GM06990 (cell line): ENCODE results near the gene C1orf94.
"Not testable (repeated sequence)": the region's sequence is repeated elsewhere in the genome, so short reads cannot be mapped to it uniquely, and the experiment has no call there.

Experiments
- DNase-seq: peaks from one replicate; pipeline ENCODE4 v3.0.0-alpha.2; 2011; ENCODE audit not compliant: insufficient read length; ENCODE audit errors: extremely low read depth
- H3K27me3 ChIP-seq: replicated peaks from 2 replicates; pipeline ENCODE4 v1.6.0; 2011; ENCODE audit warnings: low read length; ENCODE audit not compliant: control insufficient read depth, insufficient read depth
- H3K36me3 ChIP-seq: 2 replicates; pipeline ENCODE4 v1.5.1; 2011; ENCODE audit warnings: low read length; ENCODE audit not compliant: control insufficient read depth, insufficient read depth
- H3K4me3 ChIP-seq: replicated peaks from 2 replicates; pipeline ENCODE4 v1.5.1; 2011; ENCODE audit warnings: low read depth, mild to moderate bottlenecking, control low read depth, low read length
- TF ChIP-seq, protein P1 (sequence below): IDR thresholded peaks from 2 replicates; pipeline ENCODE4 v1.5.1; 2011; ENCODE audit warnings: low read length, control low read depth, mild to moderate bottlenecking, inconsistent platforms; ENCODE audit not compliant: insufficient read depth, poor library complexity, severe bottlenecking

Gene C1orf94

DNA sequence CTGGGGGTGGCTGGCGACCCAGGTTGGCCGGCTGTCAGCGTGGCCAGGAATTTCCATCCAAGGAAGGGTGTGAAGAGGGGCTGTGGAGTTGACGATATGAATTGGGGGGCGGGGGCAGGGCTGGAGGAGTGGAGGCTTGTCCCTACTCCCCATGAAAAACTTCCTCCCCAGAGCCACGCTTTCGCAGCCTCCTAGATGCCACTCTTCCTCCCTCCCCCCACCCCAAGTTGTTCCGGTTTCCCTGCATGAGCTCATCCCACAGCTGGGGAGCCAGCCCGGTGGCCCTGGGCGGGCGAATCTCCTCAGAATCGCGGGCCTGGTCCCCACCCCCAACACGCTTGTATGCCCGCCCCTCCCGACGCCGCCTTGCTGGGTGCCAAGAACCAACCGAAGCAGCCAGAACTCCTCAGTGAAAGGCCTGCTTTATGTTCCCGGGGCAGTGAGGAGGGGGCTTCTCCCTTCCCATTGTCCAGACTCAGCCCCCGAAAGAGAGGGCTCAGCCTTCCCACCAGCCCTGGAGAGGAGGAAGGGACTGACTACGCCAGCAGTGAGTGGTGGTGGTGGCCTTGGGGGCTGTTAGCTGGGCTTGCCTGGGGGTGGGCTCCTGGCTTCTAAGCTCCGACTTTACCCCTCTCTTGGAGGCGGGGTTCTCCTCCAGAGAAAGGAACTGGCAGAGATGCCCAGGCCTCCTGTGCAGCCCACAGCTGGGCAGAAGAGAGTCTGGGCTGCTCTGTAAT is 9.9 kb upstream of the C1orf94 start:
- TF ChIP-seq, protein P1, sequence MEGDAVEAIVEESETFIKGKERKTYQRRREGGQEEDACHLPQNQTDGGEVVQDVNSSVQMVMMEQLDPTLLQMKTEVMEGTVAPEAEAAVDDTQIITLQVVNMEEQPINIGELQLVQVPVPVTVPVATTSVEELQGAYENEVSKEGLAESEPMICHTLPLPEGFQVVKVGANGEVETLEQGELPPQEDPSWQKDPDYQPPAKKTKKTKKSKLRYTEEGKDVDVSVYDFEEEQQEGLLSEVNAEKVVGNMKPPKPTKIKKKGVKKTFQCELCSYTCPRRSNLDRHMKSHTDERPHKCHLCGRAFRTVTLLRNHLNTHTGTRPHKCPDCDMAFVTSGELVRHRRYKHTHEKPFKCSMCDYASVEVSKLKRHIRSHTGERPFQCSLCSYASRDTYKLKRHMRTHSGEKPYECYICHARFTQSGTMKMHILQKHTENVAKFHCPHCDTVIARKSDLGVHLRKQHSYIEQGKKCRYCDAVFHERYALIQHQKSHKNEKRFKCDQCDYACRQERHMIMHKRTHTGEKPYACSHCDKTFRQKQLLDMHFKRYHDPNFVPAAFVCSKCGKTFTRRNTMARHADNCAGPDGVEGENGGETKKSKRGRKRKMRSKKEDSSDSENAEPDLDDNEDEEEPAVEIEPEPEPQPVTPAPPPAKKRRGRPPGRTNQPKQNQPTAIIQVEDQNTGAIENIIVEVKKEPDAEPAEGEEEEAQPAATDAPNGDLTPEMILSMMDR, result no peak
- H3K4me3 ChIP-seq, result no peak overlapping the region
- no peaks in the 10 kb centered on the region for H3K36me3 ChIP-seq
- DNase-seq, result no peak
- H3K27me3 ChIP-seq, result peaks cover 2% of the 10 kb centered on the region

GRCh38 chr1:34167389-34167788 is 9.3 kb upstream of the C1orf94 start:
- DNase-seq, result no peak
- peaks cover 2% of the 10 kb centered on the region for H3K27me3 ChIP-seq
- TF ChIP-seq, protein P1, result no peak
- no peak overlapping the region for H3K4me3 ChIP-seq
- no peaks in the 10 kb centered on the region for H3K36me3 ChIP-seq

- no peak overlapping the region for H3K4me3 ChIP-seq
- no peaks in the 10 kb centered on the region; the same call in 1 of the 2 replicates for H3K27me3 ChIP-seq
- no peak for DNase-seq
- no peaks in the 10 kb centered on the region for H3K36me3 ChIP-seq
- TF ChIP-seq, protein P1, result no peak
Measured at GRCh38 chr1:34175744-34176143, 963 bp upstream of the C1orf94 start.

DNA sequence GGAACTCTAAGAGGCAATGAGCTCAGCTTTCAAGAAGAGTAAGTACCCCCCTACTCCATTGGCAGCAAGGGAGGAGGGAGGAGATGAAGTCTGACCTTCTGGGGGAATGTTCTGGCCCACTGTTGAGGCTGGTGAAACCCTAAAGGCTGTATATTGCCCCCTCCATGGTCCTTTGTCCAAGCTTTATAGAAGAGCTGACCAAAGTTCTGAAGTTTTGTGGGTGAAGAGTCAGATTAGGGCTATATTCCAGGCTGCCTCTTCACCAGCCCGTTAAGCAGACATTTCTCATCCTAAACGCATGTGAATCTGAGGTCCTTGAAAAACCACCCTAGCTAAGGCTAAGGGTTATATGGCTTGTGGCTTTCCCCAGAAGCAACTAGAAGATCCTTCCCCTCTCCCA is 1.4 kb downstream of the C1orf94 start:
- Histone ChIP-seq H3K4me3 (no peak overlapping the region), H3K27me3 (no peaks in the 10 kb centered on the region; the same call in 1 of the 2 replicates), H3K36me3 (no peaks in the 10 kb centered on the region)
- TF ChIP-seq, protein P1, result no peak
- no peak for DNase-seq

DNA sequence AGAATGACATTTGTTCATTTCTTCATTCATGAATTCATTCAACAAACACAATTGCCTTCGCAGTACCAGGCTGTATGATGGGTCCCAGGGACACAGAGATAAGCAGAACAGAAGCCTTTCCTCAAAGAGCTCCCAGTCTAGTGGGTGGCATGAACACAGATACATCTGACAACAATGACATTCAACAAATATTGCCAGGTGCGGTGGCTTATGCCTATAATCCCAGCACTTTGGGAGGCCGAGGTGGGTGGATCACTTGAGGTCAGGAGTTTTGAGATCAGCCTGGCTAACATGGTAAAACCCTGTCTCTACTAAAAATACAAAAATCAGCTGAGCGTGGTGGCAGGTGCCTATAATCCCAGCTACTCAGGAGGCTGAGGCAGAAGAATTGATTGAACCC is 6.7 kb downstream of the C1orf94 start:
- DNase-seq, H3K4me3 ChIP-seq, H3K36me3 ChIP-seq, H3K27me3 ChIP-seq: not testable (repeated sequence)

GRCh38 chr1:34186741-34187494 is 10.2 kb downstream of the C1orf94 start:
- no peaks in the 10 kb centered on the region; the same call in 1 of the 2 replicates for H3K27me3 ChIP-seq
- TF ChIP-seq, protein P1, result no peak
- DNase-seq, result no peak
- H3K36me3 ChIP-seq, result no peaks in the 10 kb centered on the region
- no peak overlapping the region for H3K4me3 ChIP-seq
